Left renal cortex interstitium (tissue), 4 donors: ENCODE measurements around the gene CABS1. TPM values are rescaled to one million over a fixed set of nuclear protein-coding genes. Genes with fewer than 3 reads are reported as not detected.

Source experiments
- DNase-seq, 4 donors: peaks; one replicate each; pipeline ENCODE4 v3.0.0-alpha.2; 2013; ENCODE audit warnings: low read depth in 4 of 4, low spot score in 2 of 4, missing footprints in 1 of 4
- polyA plus RNA-seq, 4 donors: library from polyadenylated mRNA; unstranded; fragments of 120-200 nt; gene quantifications; one replicate each; pipeline ENCODE4 v1.2.1, GENCODE V29; 2013; ENCODE audit not compliant: insufficient read length in 4 of 4

CABS1 gene
- under 1 TPM; 0.11 to 0.22 (median 0.14) TPM for polyA plus RNA-seq

GRCh38 chr4:70334681-70335080 lies at the start of gene CABS1:
CABS1 (plus strand) TSS chr4:70334981; CDS start chr4:70335040, 59 bp downstream.
- DNase-seq = no peak

- DNase-seq = no peak
Observed at GRCh38 chr4:70288651-70289050, 46.1 kb upstream of the CABS1 start.

- no peak for DNase-seq
Observed at GRCh38 chr4:70291341-70291740, 43.4 kb upstream of the CABS1 start.

DNA sequence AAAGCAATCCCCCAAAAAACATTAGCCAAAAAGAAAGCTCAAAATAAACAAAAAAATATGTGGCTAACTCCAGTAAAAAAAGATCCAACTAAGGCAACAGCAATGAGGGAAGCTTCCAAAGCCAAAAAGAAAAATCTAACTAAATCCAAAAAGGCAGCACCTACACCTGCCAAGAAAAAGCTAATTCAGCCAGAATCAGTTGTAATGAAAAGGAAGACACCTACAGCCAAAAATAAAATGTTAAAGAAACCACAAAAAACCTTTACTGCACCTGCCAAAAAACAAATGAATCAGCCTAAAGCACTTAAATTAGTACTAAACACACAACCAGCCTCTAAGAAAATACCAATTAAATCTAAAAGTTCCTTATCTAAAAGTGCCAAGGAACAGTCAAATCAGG lies 37.2 kb upstream of the CABS1 start:
- no peak for DNase-seq

DNA sequence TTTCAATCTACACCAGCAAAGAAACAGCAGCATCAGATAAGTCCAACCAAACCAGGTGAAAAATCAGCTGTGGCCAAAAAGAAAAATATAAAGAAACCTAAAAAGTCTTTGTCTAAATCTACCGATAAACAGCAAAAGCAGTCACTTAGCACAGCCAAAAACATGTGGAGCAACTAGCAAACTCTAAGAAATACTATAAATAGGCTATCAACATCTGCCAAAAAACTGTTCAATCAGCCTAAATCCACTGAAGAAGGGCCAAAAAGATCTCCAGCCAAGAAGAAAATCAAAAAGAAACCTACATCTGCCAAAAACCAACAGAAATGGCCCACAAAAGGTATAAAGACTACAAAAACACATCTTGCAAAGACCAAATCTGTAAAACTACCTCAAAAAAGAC lies 36.7 kb upstream of the CABS1 start:
- DNase-seq = no peak

GRCh38 chr4:70299643-70300042 lies 35.1 kb upstream of the CABS1 start:
- DNase-seq = no peak

DNA sequence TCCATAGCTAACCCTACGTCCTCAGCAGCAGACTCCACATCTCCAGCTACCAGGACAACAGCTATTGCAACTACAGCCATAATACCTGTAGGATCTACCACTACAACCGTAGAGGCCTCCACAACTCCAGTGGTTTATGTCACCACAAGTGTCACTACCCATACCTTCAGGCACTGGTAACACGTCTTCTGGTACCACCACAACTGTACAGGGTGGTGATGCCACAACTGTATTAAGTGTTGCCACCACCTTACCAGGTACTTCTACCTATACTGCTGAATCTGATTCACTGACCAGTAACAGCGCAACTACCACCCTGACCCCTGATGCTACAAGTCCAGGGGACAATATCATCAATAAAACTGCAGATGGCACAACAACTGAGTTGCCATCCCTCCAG lies 34.6 kb upstream of the CABS1 start:
- DNase-seq = no peak

GRCh38 chr4:70303090-70303489 lies 31.7 kb upstream of the CABS1 start:
- peak in 1 of 4 donors; percentile 48 for DNase-seq

GRCh38 chr4:70305601-70306000 lies 29.2 kb upstream of the CABS1 start:
- no peak for DNase-seq

DNA sequence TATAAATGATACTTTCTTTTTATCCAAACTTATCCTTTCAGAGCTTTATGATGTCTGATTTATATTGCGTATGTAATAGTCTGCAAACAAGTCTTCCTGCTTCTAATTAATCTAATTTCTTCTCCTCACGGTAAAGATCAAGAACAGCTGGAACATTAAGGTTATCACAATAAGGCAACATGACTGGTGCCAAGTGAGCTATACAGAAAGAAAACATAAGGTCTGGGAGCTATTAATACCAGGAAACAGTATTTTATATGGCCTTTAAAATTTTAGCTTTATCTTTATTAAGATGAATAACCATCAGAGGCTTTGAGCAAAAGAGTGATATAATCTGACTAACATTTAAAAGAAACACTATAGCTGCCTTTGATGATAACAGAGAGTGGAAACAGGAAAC lies 28.7 kb upstream of the CABS1 start:
- DNase-seq = peak in 1 of 4 donors; percentile 51

GRCh38 chr4:70313736-70314135 lies 21.0 kb upstream of the CABS1 start:
- DNase-seq = no peak

DNA sequence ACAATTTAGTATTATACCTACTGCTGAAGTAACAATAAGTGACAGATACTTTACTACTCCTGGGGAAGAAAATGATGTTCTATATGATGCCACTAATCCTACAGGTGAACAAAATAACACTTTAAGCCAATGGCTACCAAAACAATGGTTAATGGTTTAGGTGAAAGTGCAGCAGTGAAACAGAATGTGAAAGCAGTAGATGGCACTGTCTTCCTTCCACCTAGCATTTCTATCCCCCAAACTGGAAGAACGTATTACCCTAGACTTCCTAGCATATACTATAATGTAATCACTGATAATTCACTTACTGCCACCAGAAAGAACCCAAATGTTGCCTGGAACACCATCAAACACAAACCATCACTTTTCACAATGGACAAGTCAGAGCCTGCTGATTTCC lies 18.9 kb upstream of the CABS1 start:
- no peak for DNase-seq

DNA sequence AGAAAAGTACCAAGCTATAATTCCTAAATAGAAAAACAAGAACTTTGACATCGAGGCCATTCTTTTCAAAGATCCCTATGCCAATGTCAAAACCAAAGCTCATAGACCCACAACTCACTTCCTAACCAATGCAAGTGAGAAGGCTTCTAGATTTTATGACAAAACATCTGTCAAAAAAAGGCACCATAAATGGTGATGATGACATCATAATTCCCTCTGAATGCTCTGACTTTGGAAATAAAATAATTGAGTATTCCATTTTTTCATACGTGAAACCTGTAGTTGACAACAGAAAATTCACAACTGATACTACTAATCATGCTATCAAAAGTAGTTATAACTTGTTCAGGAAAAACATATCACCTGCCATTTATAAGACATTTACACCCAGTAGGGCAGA lies 8.7 kb upstream of the CABS1 start:
- DNase-seq = no peak

DNA sequence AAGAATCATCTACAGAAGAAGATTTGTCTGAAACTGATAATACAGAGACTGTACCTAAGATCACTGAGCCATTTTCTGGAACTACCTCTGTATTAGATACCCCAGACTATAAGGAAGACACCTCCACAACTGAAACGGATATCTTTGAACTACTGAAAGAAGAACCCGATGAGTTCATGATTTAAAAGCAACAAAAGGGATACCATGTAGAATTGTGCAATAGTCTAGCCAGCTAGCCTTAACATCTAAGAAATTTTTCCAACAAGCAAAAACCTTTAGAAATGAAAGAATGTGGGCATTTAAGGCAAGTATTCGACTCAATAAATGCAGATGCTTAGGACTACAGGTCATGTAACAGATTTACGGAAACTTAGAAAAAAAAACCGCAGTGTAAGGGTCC lies 1.3 kb downstream of the CABS1 start:
- DNase-seq = no peak

DNA sequence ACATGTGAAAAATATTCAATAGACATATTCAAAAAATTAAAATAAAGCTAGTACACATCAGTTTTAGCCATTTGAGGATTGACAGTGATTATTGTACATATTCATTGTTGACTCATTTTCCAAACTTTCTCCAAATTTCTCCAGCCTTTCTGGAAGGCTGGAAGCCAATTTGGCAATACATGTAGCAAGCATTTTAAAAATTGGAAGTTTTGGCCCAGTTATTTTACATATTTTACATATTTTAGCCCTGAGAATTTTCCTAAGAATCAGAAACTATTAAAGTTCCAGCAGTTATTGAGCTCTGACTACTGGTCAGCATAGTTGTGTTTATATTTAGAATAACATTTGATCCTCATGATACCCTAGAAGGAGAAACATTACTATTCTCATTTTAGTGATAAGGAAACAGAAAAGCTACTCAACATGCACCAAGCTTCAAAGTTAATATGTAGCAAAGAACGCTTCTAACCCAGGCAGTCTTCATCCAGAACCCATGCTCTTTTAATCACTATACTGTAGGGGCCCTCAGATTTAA lies 3.2 kb downstream of the CABS1 start:
- DNase-seq = no peak

DNA sequence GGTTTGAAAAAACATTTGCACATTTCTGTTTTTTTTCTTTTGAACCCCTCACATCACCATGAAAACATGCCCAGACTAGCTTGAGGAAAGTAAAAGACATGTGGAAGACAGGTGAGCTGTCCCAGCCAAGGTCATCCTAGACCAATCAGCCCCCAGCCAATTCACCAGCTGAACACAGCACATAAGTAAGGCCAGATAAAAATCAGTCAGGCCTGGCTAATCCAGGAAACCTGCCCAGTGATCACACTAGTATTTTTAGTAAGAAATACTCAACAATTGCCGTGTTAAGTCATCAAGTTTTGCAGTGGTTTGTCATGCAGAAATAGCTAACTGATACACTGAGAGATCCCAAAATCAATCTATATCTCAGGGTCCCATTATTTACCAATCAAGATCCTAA lies 21.4 kb downstream of the CABS1 start:
- DNase-seq = no peak

- no peak for DNase-seq
Observed at GRCh38 chr4:70359115-70359661, 24.4 kb downstream of the CABS1 start.

GRCh38 chr4:70360460-70360859 lies 25.7 kb downstream of the CABS1 start, which contains the start of gene SMR3A:
SMR3A (plus strand) TSS chr4:70360760; CDS start chr4:70362116, 1,356 bp downstream.
- DNase-seq = no peak

GRCh38 chr4:70364002-70364401 lies 29.2 kb downstream of the CABS1 start:
- DNase-seq = no peak

DNA sequence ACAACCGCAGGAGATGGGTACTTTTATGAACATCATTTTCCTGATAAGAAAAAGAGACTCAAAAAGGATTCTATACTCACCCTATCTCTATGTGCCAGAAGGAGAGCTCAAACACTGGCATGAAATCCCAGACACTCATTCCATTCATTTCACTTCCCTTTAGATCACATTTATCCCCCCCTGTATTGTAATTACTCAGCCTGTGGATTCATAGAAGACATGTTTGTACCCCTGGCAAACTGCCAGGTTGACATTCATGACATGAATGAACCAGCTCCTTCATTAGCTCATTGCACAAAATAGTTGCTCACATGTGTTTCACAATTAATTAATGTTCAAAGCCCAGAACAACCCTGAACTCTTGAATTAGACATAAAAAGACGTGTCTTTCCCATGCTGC lies 30.7 kb downstream of the CABS1 start:
- no peak for DNase-seq

DNA sequence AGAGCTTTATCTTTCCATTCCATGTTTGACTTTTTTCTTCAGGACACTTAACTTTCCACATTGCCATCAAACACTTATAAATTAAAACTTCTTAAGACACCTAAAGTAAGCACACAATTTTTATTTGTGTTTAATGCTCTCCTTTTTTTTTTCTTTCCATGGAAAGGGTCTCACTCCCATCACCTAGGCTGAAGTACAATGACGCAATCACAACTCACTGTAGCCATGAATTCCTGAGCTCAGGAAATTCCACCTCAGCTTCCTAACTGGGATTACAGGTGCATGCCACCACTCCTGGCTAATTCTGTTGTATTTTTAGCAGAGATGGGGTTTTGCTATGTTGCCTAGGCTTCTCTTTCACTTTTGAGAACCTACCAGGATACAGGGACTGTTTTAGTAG lies 33.0 kb downstream of the CABS1 start:
- DNase-seq = no peak

DNA sequence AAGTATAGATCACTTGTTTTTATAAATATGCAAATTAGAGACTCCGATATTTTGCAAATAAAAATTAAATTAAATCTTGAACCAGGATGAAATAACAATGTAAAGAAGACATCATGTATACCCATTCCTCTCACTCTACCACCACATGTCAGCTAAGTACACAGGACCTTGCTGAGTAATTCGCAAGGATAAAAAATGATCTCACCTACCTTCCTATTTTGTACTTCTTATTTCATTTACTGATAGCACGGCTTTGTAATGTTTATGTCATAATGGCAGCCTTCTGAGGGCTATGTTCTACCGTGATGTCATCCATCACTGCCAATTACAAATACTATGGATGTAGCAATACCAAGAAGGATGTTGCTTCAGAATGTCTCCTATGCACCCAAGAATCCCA lies 37.2 kb downstream of the CABS1 start:
- DNase-seq = no peak

DNA sequence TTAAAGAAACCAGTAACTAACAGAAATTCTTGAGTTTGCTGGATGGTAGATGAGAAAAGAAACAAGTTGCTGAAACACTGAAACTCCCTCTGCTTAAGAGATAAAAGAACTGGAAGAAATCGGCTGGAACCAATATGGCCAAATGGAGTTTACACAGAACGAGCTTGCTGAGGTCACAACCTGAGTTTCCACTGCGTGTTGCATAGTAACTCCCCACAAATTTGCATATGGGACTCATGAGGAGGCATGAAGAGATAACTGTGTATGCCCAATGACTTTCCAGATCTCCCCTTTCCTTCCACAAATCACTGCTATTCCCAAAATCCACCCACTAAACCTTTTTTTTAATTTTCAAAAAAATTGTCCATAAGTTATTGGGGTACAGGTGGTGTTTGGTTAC lies 38.0 kb downstream of the CABS1 start:
- DNase-seq = no peak
